ENCODE data around the gene CLDND1.

Gene CLDND1

GRCh38 chr3:98513091-98513511 is 9.6 kb downstream of the CLDND1 start:
- H3K9me3 ChIP-seq (ENCODE audit: control insufficient read depth, insufficient read depth, low read length) = no peaks in the 10 kb centered on the region
- no peaks in the 10 kb centered on the region for H3K27me3 ChIP-seq (ENCODE audit: control insufficient read depth, insufficient read depth, low read length)
- no peak overlapping the region for H3K4me3 ChIP-seq (ENCODE audit: low read depth, low read length)
- H3K9ac ChIP-seq (ENCODE audit: low read depth, low read length) = no peak overlapping the region
- H3K27ac ChIP-seq (ENCODE audit: low read depth, low read length) = no peak overlapping the region
- H3K4me1 ChIP-seq (ENCODE audit: control insufficient read depth, insufficient read depth, low read length) = peaks cover 10% of the 10 kb centered on the region
- H3K36me3 ChIP-seq (ENCODE audit: control insufficient read depth, insufficient read depth, low read length) = peaks cover 34% of the 10 kb centered on the region

GRCh38 chr3:98512576-98512975 is 10.1 kb downstream of the CLDND1 start:
- Histone ChIP-seq H3K36me3 (ENCODE audit: control insufficient read depth, insufficient read depth, low read length) (peaks cover 29% of the 10 kb centered on the region), H3K27ac (ENCODE audit: low read depth, low read length) (no peak overlapping the region), H3K9ac (ENCODE audit: low read depth, low read length) (no peak overlapping the region), H3K4me3 (ENCODE audit: low read depth, low read length) (no peak overlapping the region), H3K4me1 (ENCODE audit: control insufficient read depth, insufficient read depth, low read length) (peaks cover 5% of the 10 kb centered on the region; the same call in 1 of the 2 replicates), H3K27me3 (ENCODE audit: control insufficient read depth, insufficient read depth, low read length) (no peaks in the 10 kb centered on the region), H3K9me3 (ENCODE audit: control insufficient read depth, insufficient read depth, low read length) (no peaks in the 10 kb centered on the region)

GRCh38 chr3:98508582-98508981 is 14.1 kb downstream of the CLDND1 start:
- Histone ChIP-seq H3K9me3 (ENCODE audit: control insufficient read depth, insufficient read depth, low read length) (no peaks in the 10 kb centered on the region), H3K27me3 (ENCODE audit: control insufficient read depth, insufficient read depth, low read length) (no peaks in the 10 kb centered on the region), H3K4me3 (ENCODE audit: low read depth, low read length) (no peak overlapping the region), H3K36me3 (ENCODE audit: control insufficient read depth, insufficient read depth, low read length) (no peaks in the 10 kb centered on the region), H3K9ac (ENCODE audit: low read depth, low read length) (no peak overlapping the region), H3K27ac (ENCODE audit: low read depth, low read length) (no peak overlapping the region), H3K4me1 (ENCODE audit: control insufficient read depth, insufficient read depth, low read length) (no peaks in the 10 kb centered on the region)

GRCh38 chr3:98504539-98504938 is 18.2 kb downstream of the CLDND1 start:
- H3K36me3 ChIP-seq (ENCODE audit: control insufficient read depth, insufficient read depth, low read length) = no peaks in the 10 kb centered on the region
- H3K4me3 ChIP-seq (ENCODE audit: low read depth, low read length) = no peak overlapping the region
- no peaks in the 10 kb centered on the region for H3K27me3 ChIP-seq (ENCODE audit: control insufficient read depth, insufficient read depth, low read length)
- no peaks in the 10 kb centered on the region for H3K9me3 ChIP-seq (ENCODE audit: control insufficient read depth, insufficient read depth, low read length)
- no peaks in the 10 kb centered on the region for H3K4me1 ChIP-seq (ENCODE audit: control insufficient read depth, insufficient read depth, low read length)
- no peak overlapping the region for H3K27ac ChIP-seq (ENCODE audit: low read depth, low read length)
- H3K9ac ChIP-seq (ENCODE audit: low read depth, low read length) = no peak overlapping the region

GRCh38 chr3:98501863-98502576 is 20.7 kb downstream of the CLDND1 start:
- H3K36me3 ChIP-seq (ENCODE audit: control insufficient read depth, insufficient read depth, low read length) = no peaks in the 10 kb centered on the region
- H3K27me3 ChIP-seq (ENCODE audit: control insufficient read depth, insufficient read depth, low read length) = no peaks in the 10 kb centered on the region
- no peak overlapping the region for H3K4me3 ChIP-seq (ENCODE audit: low read depth, low read length)
- H3K27ac ChIP-seq (ENCODE audit: low read depth, low read length) = no peak overlapping the region
- no peak overlapping the region for H3K9ac ChIP-seq (ENCODE audit: low read depth, low read length)
- H3K9me3 ChIP-seq (ENCODE audit: control insufficient read depth, insufficient read depth, low read length) = no peaks in the 10 kb centered on the region
- no peaks in the 10 kb centered on the region for H3K4me1 ChIP-seq (ENCODE audit: control insufficient read depth, insufficient read depth, low read length)

GRCh38 chr3:98501270-98501669 is 21.4 kb downstream of the CLDND1 start:
- Histone ChIP-seq H3K4me3 (ENCODE audit: low read depth, low read length) (no peak overlapping the region), H3K36me3 (ENCODE audit: control insufficient read depth, insufficient read depth, low read length) (no peaks in the 10 kb centered on the region), H3K9ac (ENCODE audit: low read depth, low read length) (no peak overlapping the region), H3K4me1 (ENCODE audit: control insufficient read depth, insufficient read depth, low read length) (no peaks in the 10 kb centered on the region), H3K27ac (ENCODE audit: low read depth, low read length) (no peak overlapping the region), H3K27me3 (ENCODE audit: control insufficient read depth, insufficient read depth, low read length) (no peaks in the 10 kb centered on the region), H3K9me3 (ENCODE audit: control insufficient read depth, insufficient read depth, low read length) (no peaks in the 10 kb centered on the region)

- no peaks in the 10 kb centered on the region for H3K4me1 ChIP-seq (ENCODE audit: control insufficient read depth, insufficient read depth, low read length)
- no peak overlapping the region for H3K27ac ChIP-seq (ENCODE audit: low read depth, low read length)
- H3K4me3 ChIP-seq (ENCODE audit: low read depth, low read length) = no peak overlapping the region
- H3K9ac ChIP-seq (ENCODE audit: low read depth, low read length) = no peak overlapping the region
- no peaks in the 10 kb centered on the region for H3K27me3 ChIP-seq (ENCODE audit: control insufficient read depth, insufficient read depth, low read length)
- no peaks in the 10 kb centered on the region for H3K9me3 ChIP-seq (ENCODE audit: control insufficient read depth, insufficient read depth, low read length)
- no peaks in the 10 kb centered on the region for H3K36me3 ChIP-seq (ENCODE audit: control insufficient read depth, insufficient read depth, low read length)
These were observed 22.7 kb downstream of the CLDND1 start for GRCh38 chr3:98500019-98500418.

- H3K9ac ChIP-seq (ENCODE audit: low read depth, low read length) = no peak within 1 kb of the TSS
- no peak within 1 kb of the TSS for H3K27ac ChIP-seq (ENCODE audit: low read depth, low read length)
- H3K4me3 ChIP-seq (ENCODE audit: low read depth, low read length) = no peak within 1 kb of the TSS
- H3K9me3 ChIP-seq (ENCODE audit: control insufficient read depth, insufficient read depth, low read length) = no peaks in the 10 kb centered on the region
- H3K27me3 ChIP-seq (ENCODE audit: control insufficient read depth, insufficient read depth, low read length) = no peaks in the 10 kb centered on the region
- H3K4me1 ChIP-seq (ENCODE audit: control insufficient read depth, insufficient read depth, low read length) = no peaks in the 10 kb centered on the region
- H3K36me3 ChIP-seq (ENCODE audit: control insufficient read depth, insufficient read depth, low read length) = no peaks in the 10 kb centered on the region
These were observed 25.3 kb downstream of the CLDND1 start, which contains the start of gene OR5K2 for GRCh38 chr3:98497381-98497780. TSS of gene OR5K2 (plus strand) at chr3:98497681. CDS start at chr3:98497681, 0 bp downstream.

- Histone ChIP-seq H3K36me3 (ENCODE audit: control insufficient read depth, insufficient read depth, low read length) (no peaks in the 10 kb centered on the region), H3K4me1 (ENCODE audit: control insufficient read depth, insufficient read depth, low read length) (no peaks in the 10 kb centered on the region), H3K4me3 (ENCODE audit: low read depth, low read length) (no peak overlapping the region), H3K27ac (ENCODE audit: low read depth, low read length) (no peak overlapping the region), H3K27me3 (ENCODE audit: control insufficient read depth, insufficient read depth, low read length) (no peaks in the 10 kb centered on the region), H3K9ac (ENCODE audit: low read depth, low read length) (no peak overlapping the region), H3K9me3 (ENCODE audit: control insufficient read depth, insufficient read depth, low read length) (no peaks in the 10 kb centered on the region)
These were observed 39.1 kb downstream of the CLDND1 start for GRCh38 chr3:98483626-98484025.

GRCh38 chr3:98482717-98483482 is 39.8 kb downstream of the CLDND1 start:
- Histone ChIP-seq H3K9me3 (ENCODE audit: control insufficient read depth, insufficient read depth, low read length) (no peaks in the 10 kb centered on the region), H3K27me3 (ENCODE audit: control insufficient read depth, insufficient read depth, low read length) (no peaks in the 10 kb centered on the region), H3K36me3 (ENCODE audit: control insufficient read depth, insufficient read depth, low read length) (no peaks in the 10 kb centered on the region), H3K4me1 (ENCODE audit: control insufficient read depth, insufficient read depth, low read length) (no peaks in the 10 kb centered on the region), H3K4me3 (ENCODE audit: low read depth, low read length) (no peak overlapping the region), H3K9ac (ENCODE audit: low read depth, low read length) (no peak overlapping the region), H3K27ac (ENCODE audit: low read depth, low read length) (no peak overlapping the region)
